Posterior cingulate gyrus (tissue), 11 donors: ENCODE data around the gene ITPK1.

Experiments
- DNase-seq, 10 donors: peaks; one replicate each; pipeline versions ENCODE4 v3.0.0 to v3.0.0-alpha.2; 2020 to 2021; ENCODE audit warnings: mixed read lengths in 3 of 10
- intact Hi-C: fragments of 100-400 bp; cut with DNase I; formaldehyde crosslinking; loops from one replicate; pipeline ENCODE4 v1.15.1; 2023

The ITPK1 gene

GRCh38 chr14:92950773-92951172 is 165.0 kb downstream of the ITPK1 start:
- intact Hi-C loops: loop anchor here (5.0 kb wide), 2 partner anchors 87 to 227 kb away; no protein-coding TSS in a partner anchor
- peak in 3 of 10 donors; percentile 80 to 85 (median 82) for DNase-seq

GRCh38 chr14:92950193-92950540 is 165.6 kb downstream of the ITPK1 start:
- intact Hi-C loops: loop anchor here (5.0 kb wide), 2 partner anchors 87 to 227 kb away; no protein-coding TSS in a partner anchor

DNA sequence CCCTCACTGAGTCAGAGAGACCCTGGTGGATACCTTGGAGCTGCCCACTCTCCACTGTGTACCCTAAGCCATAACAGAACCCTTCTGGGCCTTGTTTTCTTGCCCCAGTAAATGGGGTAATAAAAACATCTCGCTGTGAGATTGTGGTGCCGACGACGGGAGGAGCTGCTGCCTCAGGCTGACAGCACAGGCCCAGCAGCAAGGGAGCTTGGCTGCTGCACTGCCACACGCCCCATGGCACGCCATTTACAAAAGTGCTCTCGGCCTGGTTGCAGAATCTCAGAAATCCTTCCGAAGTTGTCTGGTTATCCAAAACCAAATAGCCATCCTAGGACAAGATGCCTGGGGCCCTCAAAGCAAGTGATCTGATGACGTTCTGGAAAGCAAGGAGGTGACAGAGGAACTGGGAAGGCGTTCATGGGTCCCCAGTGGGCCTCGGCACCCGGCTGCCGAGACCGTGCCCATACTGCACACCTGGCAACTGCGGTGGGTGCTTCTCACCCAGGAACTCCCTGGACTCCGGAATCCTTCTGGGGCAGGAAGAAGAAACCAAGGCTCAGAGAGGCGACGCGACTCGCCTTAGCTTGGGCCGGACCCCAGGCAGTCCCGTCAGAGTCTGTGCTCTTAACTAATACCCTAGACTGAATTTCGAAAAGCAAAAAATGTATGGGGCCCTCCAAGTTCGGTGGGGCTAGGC is 166.1 kb downstream of the ITPK1 start:
- intact Hi-C loops: loop anchor here (5.0 kb wide), 2 partner anchors 88 to 228 kb away; no protein-coding TSS in a partner anchor
- peak in 2 of 10 donors; percentile 59 to 75 for DNase-seq

More at GRCh38 chr14:92950193-92950540, 165.6 kb downstream of the ITPK1 start:
- DNase-seq: peak in 2 of 10 donors; percentile 73

- intact Hi-C loops: no loop called here
- DNase-seq: peak in 2 of 10 donors; percentile 40 to 67
These were observed 167.1 kb downstream of the ITPK1 start for GRCh38 chr14:92948647-92949046.

DNA sequence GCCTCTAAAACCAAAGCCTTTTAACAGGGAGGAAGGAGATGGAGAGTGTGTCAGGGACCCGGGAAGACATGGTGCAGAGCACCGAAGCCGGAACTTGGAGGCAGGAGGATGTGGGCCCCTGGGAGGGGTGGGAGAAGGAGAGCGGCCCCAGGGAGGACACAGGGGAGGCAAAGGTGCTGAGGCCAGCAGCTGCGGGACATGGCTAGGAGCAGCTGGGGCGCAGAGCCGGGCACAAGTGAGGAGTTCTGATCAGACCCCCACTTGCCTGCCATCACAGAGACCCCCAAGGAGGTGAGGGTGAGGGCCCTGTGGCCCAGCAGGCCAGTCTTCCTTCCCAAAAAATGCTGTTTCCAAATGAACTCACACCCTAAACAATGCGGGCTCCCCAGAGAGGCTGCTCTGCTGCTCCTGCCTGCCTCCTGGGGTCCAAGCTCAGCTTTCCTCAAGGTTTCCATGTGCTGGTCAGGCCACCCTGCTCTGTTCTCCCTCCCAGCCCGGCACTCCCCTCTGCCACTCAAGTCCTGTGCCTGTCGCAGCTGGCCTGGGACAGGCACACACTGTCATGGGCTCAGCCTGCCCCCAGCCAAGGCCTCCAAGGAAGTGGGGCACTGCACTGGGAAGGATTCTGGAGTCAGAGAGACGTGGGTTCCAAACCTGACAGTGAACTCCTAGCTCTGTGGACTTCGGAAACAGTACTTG is 168.7 kb downstream of the ITPK1 start:
- intact Hi-C loops: no loop called here

GRCh38 chr14:92945959-92946846 is 169.5 kb downstream of the ITPK1 start:
- DNase-seq: peak in 3 of 10 donors; percentile 17 to 83 (median 77)
- intact Hi-C loops: no loop called here

More for the DNA sequence above, 168.7 kb downstream of the ITPK1 start:
- DNase-seq: peak in 2 of 10 donors; percentile 70 to 78

GRCh38 chr14:92945544-92945943 is 170.2 kb downstream of the ITPK1 start:
- intact Hi-C loops: no loop called here
- DNase-seq: peak in 3 of 10 donors; percentile 4 to 80 (median 71)

GRCh38 chr14:92944976-92945375 is 170.7 kb downstream of the ITPK1 start:
- intact Hi-C loops: no loop called here
- peak in 2 of 10 donors; percentile 78 to 89 for DNase-seq

DNA sequence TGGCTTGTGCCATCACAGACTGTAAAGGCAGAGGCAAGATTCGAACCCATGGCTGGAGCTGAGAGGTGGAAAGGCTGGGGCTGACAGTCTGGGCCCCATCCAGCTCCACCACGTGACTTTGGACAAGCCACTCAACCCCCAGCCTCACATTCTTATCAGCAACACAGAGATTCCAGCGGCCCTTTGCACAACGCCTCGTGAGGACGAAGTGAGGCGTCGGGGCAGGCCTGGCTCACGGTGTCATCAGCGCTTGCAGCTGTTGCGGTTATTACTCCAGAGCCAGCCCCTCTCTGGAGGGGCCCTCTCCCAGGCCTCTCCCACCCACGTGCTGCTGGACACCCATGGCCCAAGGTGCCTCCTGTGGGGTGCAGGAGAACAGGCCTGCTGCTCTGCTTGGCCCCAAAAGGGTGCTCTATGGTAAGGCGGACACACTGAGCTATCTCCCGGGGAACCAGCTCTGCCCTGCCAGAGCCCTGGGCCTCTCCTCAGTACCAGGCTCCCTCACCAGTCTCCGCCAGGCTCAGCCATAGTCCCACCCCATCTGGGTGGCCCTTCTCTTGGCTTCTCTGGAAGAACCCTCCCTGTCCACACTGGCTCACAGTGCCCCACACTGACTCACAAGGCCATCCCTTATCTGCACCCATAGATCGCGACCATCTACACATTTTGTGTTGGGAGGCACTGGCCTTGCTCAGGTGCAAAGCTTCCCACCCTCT is 171.7 kb downstream of the ITPK1 start:
- intact Hi-C loops: no loop called here
- peak in 4 of 10 donors; percentile 19 to 71 (median 58) for DNase-seq

DNA sequence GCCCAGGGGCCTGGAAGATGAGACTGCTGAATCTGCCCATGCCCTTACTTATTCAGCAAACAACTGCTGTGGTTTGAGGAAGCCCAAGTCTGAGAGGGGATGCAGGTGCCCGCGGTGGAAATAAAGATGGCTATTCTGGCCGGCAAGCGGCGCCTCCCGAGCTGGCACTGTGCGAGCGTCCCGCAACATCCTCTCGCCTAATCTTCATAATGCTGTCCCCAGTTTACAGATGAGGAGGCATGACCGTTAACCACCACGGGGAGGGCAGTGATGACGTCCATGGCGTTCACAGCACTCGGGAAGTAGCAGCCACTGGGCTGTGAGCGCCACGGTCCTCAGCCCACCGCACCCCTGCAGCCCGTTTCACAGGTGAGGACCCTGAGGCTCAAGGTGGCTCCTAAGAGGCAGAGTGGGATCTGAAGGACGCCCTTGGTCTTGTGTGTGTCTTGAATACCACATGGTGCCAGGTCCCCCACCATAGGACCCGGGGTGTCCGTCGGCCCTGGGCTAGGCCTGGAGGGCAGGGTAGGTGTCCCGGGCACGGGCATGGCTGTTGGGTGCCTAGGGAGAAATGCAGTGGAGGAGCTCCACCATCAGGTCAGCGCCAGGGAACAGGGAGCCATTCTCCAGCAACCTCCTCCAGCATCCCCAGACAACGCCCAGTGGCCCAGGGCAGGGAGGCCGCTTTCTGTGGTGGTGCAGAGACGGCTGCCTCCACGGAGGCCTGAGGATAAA is 172.6 kb downstream of the ITPK1 start:
- intact Hi-C loops: no loop called here
- peak in 4 of 10 donors; percentile 22 to 81 (median 74) for DNase-seq

DNA sequence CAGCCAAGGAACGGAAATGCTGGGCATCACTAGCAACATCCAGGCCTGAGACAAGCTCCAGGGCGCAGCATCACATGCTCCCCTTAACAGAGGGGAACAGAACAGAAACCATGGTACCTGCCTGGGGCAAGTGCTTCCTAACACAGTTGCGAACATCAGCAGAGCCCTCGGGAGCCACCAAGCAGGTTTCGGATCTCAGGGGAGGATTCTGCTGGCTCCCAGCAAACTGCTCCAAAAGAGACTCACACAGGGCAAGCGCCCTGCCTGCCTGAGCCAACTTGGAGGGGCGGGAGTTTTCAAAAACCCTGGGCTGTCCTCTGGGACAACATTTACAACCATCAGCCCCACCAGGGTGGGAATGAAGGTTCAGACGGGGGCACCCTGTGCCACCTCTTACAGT is 173.1 kb downstream of the ITPK1 start:
- intact Hi-C loops: no loop called here
- DNase-seq: peak in 3 of 10 donors; percentile 31 to 81 (median 72)

DNA sequence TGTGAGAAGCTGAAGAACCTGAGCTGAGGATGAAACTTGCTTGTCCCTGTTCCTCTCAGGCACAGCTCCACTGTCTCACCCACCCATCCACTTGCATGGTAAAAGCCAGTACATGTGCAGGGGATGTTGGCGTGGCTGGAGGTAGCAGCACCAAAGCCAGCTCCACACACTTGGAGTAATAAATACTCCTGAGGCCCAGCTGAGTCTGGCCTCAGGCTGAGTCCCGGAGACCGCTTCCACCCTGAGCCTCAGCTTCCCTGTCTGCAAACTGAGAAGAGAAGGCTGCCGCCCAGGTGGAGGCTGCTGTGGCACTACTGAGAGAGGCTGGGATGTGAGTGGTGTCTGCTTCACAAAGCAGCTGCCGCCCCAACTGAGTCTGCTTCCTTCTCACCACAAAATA is 173.6 kb downstream of the ITPK1 start:
- intact Hi-C loops: no loop called here
- peak in 3 of 10 donors; percentile 25 to 83 (median 79) for DNase-seq

- intact Hi-C loops: no loop called here
- DNase-seq: peak in 1 of 10 donors; percentile 91
These were observed 174.2 kb downstream of the ITPK1 start for GRCh38 chr14:92941531-92941930.

- DNase-seq: peak in 2 of 10 donors; percentile 77 to 80
- intact Hi-C loops: no loop called here
These were observed 175.2 kb downstream of the ITPK1 start for GRCh38 chr14:92940543-92940942.

GRCh38 chr14:92939699-92940098 is 176.0 kb downstream of the ITPK1 start:
- no peak for DNase-seq
- intact Hi-C loops: no loop called here

- peak in 1 of 10 donors; percentile 74 for DNase-seq
- intact Hi-C loops: no loop called here
These were observed 176.6 kb downstream of the ITPK1 start for GRCh38 chr14:92938890-92939671.

- intact Hi-C loops: no loop called here
- DNase-seq: peak in 2 of 10 donors; percentile 81 to 86
These were observed 177.4 kb downstream of the ITPK1 start for GRCh38 chr14:92938235-92938875.
